ENCODE results near the gene NHEJ1.

DNA sequence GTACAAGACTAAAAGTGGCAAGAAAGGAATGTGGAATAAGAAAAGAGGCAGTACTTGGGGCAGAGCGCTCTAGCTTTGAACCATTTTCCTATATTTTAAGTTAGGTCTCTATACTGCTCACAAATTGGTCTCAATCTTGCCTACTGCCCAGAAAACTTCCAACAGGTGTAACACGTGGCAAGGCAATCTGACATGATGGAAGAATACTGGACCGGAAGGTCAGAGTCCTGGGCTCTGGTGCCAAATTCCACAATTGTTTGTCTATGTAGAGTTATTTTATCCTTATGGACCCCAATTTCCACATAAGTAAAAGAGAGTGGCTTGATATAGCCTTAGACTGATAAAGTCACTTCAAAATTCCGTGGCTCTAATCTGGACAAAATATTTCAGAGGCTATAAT is 28.9 kb downstream of the NHEJ1 start:
- TF ChIP-seq, protein P1, sequence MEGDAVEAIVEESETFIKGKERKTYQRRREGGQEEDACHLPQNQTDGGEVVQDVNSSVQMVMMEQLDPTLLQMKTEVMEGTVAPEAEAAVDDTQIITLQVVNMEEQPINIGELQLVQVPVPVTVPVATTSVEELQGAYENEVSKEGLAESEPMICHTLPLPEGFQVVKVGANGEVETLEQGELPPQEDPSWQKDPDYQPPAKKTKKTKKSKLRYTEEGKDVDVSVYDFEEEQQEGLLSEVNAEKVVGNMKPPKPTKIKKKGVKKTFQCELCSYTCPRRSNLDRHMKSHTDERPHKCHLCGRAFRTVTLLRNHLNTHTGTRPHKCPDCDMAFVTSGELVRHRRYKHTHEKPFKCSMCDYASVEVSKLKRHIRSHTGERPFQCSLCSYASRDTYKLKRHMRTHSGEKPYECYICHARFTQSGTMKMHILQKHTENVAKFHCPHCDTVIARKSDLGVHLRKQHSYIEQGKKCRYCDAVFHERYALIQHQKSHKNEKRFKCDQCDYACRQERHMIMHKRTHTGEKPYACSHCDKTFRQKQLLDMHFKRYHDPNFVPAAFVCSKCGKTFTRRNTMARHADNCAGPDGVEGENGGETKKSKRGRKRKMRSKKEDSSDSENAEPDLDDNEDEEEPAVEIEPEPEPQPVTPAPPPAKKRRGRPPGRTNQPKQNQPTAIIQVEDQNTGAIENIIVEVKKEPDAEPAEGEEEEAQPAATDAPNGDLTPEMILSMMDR (conservative IDR thresholded peaks at IDR 0.05): no peak
- TF ChIP-seq ZFX (IDR thresholded peaks at IDR 0.05): no peak

All from C4-2B (cell line).